K562 (cell line): Measurements from ENCODE around the gene UTS2R.

Experiments
- C11orf30 ChIP-seq: fragments of 450-650 bp; IDR thresholded peaks from 2 replicates; pipeline ENCODE4 v1.6.1; 2016; ENCODE audit warnings: low read depth, mild to moderate bottlenecking
- EGR1 ChIP-seq: fragments of 450-650 bp; conservative IDR thresholded peaks from 2 replicates; pipeline ENCODE4 v1.6.1; 2017; ENCODE audit warnings: mild to moderate bottlenecking
- EZH2 ChIP-seq: IDR thresholded peaks from 2 replicates; pipeline ENCODE4 v1.6.1; 2012; ENCODE audit warnings: low read depth, mild to moderate bottlenecking, inconsistent platforms, low read length, borderline replicate concordance
- HCFC1 ChIP-seq: IDR thresholded peaks from 2 replicates; pipeline ENCODE4 v1.6.1; 2012; ENCODE audit warnings: low read depth, low read length, improper control_type of control experiment
- JUND ChIP-seq, 2 experiments: IDR thresholded peaks; 2 replicates in 1 of 2; 3 replicates in 1 of 2; pipeline ENCODE4 v1.6.1; 2011; ENCODE audit warnings: borderline replicate concordance in 2 of 2, low read depth in 2 of 2, low read length in 2 of 2, improper control_type of control experiment in 1 of 2, missing biosample characterization in 1 of 2, missing genetic modification characterization in 1 of 2, missing genetic modification reagents in 1 of 2
- SIRT6 ChIP-seq: IDR thresholded peaks from one replicate; pipeline ENCODE4 v1.6.1; 2012; ENCODE audit warnings: low read depth, mild to moderate bottlenecking, control low read depth, inconsistent platforms, low read length, moderate library complexity
- SRSF9 ChIP-seq: fragments of 200-400 bp; formaldehyde crosslinking; IDR thresholded peaks from 2 replicates; pipeline ENCODE4 v1.6.1; 2017; ENCODE audit warnings: low read depth, low read length, borderline replicate concordance
- TCF7L2 ChIP-seq: fragments of 150-350 bp; IDR thresholded peaks from 2 replicates; pipeline ENCODE4 v1.6.1; 2016; ENCODE audit warnings: low read depth, mild to moderate bottlenecking, low read length, moderate library complexity
- ZKSCAN1 ChIP-seq: fragments of 150-350 bp; IDR thresholded peaks from 2 replicates; pipeline ENCODE4 v1.6.1; 2016; ENCODE audit warnings: low read depth, low read length
- ZNF12 ChIP-seq: sonication (generic); formaldehyde crosslinking; IDR thresholded peaks from 2 replicates; pipeline ENCODE4 v1.4.0; 2020; ENCODE audit warnings: mild to moderate bottlenecking, missing genetic modification reagents
- ZNF75A ChIP-seq: fragments of 450-650 bp; formaldehyde crosslinking; IDR thresholded peaks from 2 replicates; pipeline ENCODE4 v1.4.0; 2020; ENCODE audit warnings: mild to moderate bottlenecking
- TF ChIP-seq, protein P1 (sequence below): fragments of 450-650 bp; IDR thresholded peaks from 2 replicates; pipeline ENCODE4 v1.6.1; 2016; ENCODE audit warnings: missing biosample characterization, missing genetic modification characterization
- TF ChIP-seq, protein P2 (sequence below): sonication (generic); formaldehyde crosslinking; IDR thresholded peaks from 2 replicates; pipeline ENCODE4 v1.8.0; 2022; ENCODE audit warnings: mild to moderate bottlenecking, missing genetic modification reagents

- TF ChIP-seq ZKSCAN1 = no peak
- TF ChIP-seq HCFC1 = no peak
- TF ChIP-seq, protein P1, sequence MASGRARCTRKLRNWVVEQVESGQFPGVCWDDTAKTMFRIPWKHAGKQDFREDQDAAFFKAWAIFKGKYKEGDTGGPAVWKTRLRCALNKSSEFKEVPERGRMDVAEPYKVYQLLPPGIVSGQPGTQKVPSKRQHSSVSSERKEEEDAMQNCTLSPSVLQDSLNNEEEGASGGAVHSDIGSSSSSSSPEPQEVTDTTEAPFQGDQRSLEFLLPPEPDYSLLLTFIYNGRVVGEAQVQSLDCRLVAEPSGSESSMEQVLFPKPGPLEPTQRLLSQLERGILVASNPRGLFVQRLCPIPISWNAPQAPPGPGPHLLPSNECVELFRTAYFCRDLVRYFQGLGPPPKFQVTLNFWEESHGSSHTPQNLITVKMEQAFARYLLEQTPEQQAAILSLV (tag) = no peak
- no peak for TF ChIP-seq SIRT6
- TF ChIP-seq JUND (IDR thresholded peaks at IDR 0.05; ENCODE audit: borderline replicate concordance, low read depth, low read length) = no peak
- TF ChIP-seq JUND (tag; IDR thresholded peaks at IDR 0.05; ENCODE audit: borderline replicate concordance, low read depth, low read length) = no peak
- TF ChIP-seq EZH2 = no peak
- TF ChIP-seq, protein P2, sequence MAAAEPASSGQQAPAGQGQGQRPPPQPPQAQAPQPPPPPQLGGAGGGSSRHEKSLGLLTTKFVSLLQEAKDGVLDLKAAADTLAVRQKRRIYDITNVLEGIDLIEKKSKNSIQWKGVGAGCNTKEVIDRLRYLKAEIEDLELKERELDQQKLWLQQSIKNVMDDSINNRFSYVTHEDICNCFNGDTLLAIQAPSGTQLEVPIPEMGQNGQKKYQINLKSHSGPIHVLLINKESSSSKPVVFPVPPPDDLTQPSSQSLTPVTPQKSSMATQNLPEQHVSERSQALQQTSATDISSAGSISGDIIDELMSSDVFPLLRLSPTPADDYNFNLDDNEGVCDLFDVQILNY (CRISPR knock-in tag) = no peak
- TF ChIP-seq TCF7L2 = no peak
- TF ChIP-seq ZNF75A (CRISPR knock-in tag) = no peak
- TF ChIP-seq SRSF9 = no peak
- peak; percentile 65 for TF ChIP-seq EGR1
- peak; percentile 98 for TF ChIP-seq C11orf30
- TF ChIP-seq ZNF12 = peak; percentile 33; the same call in 1 of the 2 replicates
Observed at GRCh38 chr17:82332669-82333278, 38.8 kb upstream of the UTS2R start.
